GM18526 (cell line): ENCODE data around the gene PRSS50.

Experiments
- POLR2A ChIP-seq: IDR thresholded peaks from 3 replicates; pipeline ENCODE4 v1.6.1; 2011; ENCODE audit not compliant: insufficient read length; ENCODE audit errors: extremely low read depth

PRSS50 gene

GRCh38 chr3:46733026-46733800 is 15.5 kb upstream of the PRSS50 start:
- TF ChIP-seq POLR2A, result no peak

DNA sequence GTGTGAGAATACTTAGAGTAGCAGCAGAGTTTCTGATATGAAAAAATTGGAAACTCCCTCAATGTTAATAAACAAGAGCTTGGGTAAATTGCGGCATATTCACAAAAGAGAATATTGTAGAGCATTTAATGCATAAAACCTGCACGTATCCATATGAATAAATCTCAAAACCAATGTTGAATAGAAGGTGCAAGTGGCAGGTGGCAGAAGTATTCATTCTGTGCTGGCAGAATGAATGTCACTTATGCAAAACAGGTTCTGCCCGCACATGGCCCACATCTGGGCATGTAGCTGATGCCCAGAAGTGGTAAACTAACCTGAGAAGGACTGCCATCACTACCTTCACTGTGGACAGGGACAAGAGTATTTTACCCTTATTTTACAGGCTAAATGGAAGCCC is 14.1 kb upstream of the PRSS50 start:
- no peak for TF ChIP-seq POLR2A

- TF ChIP-seq POLR2A, result no peak
These were observed 13.2 kb upstream of the PRSS50 start for GRCh38 chr3:46730819-46731218.

DNA sequence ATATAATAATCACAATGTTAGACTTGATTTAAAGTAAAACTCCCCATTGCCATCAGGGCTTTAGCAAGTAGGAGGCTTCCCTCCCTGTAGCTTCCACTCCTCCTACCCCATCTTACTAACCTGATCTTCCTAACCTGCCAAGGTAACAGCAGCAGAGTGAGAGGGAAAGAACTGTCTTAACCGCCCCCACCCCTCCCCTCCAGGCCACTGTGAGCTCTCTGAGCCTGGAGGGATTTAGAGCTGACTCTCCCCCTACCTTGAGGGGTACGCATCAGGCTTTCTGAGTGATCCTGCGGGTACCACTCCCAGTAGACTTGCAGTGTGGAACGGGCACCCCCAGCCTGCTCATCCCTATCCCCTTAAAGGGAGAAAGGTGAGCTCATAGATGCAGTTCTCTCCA is 11.4 kb upstream of the PRSS50 start:
- no peak for TF ChIP-seq POLR2A

DNA sequence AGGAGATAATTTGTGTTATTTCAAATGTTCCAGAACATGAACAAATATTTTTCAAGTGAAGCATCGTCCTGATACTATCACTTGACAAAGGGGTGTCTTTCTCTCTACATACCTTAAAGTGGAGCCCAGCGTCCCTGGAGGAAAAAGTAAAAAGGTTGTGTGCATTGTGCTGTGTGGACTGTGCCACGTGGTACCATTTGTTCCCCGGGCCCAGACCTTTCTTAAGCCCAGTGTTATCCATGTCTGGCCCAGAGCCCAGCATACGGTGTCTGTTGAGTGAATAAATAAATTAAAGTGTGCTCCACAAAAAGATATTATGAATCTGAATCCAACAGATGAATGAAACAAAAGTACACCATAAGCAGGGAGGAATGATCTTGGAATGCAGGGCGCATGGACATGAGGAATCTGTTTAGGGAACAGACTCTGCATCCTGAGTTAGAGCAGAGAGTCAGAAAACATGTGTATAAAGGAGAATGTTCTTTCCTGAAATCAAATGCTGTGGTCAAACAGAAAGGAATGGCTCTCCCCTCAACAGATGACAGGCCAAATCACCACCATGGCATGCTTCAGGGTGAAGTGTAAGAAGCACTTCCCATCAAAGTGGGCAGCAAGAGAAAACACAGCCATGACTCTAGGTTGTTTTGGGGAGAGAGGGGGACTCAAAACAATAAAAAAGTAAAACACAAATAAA is 8.1 kb upstream of the PRSS50 start:
- TF ChIP-seq POLR2A, result no peak

GRCh38 chr3:46724424-46724823 is 6.8 kb upstream of the PRSS50 start:
- no peak for TF ChIP-seq POLR2A

DNA sequence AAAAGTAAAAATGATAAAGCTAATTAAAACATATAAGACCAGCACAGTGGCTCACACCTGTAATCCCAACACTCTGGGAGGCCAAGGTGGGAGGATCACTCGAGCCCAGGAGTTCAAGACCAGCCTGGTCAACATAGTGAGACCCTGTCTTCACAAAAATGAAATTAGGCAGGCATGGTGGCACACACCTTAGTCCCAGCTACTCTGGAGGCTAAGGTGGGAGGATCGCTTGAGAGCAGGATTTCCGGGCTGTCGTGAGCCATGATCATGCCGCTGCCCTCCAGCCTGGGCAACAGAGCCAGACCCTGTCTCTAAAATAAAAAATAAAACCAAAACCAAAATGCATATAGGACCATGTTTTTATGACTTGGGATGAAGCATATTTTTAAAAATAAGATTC is 4.8 kb upstream of the PRSS50 start:
- no peak for TF ChIP-seq POLR2A

DNA sequence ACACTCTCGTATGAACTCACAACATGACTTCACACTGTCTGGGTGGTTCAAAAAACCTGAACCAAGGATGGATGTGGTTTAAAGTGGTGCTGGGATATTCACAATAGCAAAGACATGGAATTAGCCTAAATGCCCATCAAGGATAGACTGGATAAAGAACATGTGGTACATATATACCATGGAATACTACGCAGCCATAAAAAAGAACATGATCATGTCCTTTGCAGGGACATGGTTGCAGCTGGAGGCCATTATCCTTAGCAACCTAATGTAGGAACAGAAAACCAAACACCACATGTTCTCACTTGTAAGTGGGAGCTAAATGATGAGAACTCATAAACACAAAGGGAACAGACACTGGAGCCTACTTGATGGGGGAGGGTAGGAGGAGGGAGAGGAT is 3.3 kb upstream of the PRSS50 start:
- no peak for TF ChIP-seq POLR2A

- TF ChIP-seq POLR2A, result no peak
These were observed 2.1 kb upstream of the PRSS50 start for GRCh38 chr3:46719735-46720271.

DNA sequence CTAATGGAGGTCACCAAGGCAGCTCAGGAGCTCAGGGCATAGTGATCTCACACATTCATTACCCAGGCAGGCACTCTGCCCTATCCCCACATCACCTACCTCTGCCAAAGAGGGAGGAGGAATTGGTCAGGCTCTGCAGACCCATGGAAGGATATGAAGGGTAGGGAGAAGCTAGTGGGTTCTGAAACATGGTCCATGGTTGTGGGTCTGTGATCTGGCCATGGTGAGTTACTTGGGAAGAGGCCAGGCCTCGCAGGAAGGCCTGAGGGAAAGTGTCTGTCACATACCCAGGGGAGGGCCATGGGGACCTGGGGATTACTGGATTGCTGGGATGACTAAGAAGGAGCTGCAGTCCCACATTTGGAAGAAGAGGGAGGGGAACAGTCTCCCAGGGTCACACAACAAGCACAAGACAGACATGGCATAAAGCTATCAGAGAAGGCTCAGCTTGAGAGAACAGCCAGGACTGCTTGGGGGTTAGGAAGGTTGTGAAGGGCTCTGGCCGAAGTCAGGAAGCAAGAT is 1.4 kb upstream of the PRSS50 start:
- TF ChIP-seq POLR2A, result no peak

DNA sequence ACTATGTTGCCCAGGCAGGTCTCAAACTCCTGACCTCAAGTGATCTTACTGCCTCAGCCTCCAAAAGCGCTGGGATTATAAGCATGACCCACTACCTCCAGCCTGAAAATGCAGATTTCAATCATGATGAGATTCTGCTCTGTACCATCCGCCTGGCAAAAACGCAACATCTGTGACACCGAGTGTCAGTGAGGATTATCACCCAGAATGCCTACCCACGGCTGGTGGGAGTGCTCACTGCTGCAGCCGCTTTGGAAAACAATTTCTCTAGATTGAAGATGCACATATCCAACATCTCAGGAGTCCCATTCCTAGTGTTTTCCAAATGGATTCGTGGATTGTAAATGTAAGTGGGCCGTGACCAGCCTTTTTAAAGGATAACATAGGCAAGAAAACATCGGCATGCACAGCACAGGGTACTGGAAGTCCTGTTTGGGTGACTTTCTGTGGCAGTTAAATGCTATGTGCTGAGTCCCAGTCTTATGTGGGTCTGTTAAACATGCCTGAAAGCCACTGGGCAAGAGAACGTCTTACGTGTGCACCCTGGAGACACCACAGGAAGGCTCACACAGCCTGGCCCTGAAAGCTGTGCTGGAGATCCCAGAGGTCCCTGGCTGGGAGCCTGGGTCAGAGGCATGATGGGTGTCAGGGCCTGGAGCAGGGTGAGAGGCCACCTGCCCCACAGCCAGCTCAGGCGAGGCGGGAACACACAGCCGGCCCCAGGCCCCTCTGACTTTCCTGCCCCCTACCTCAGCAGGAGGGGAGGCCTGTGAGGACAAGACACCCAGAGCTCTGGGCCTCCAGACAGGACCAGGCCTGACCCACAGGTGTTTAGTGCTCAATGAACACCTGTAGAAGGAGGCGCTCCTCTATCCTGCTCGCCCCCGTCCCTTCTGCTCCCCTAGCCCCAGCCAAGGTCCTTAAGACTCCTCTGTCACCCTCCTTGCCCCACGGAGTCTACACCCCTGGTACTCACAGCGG is 918 bp downstream of the PRSS50 start:
- no peak for TF ChIP-seq POLR2A

GRCh38 chr3:46715507-46716175 is 2.0 kb downstream of the PRSS50 start:
- no peak for TF ChIP-seq POLR2A

DNA sequence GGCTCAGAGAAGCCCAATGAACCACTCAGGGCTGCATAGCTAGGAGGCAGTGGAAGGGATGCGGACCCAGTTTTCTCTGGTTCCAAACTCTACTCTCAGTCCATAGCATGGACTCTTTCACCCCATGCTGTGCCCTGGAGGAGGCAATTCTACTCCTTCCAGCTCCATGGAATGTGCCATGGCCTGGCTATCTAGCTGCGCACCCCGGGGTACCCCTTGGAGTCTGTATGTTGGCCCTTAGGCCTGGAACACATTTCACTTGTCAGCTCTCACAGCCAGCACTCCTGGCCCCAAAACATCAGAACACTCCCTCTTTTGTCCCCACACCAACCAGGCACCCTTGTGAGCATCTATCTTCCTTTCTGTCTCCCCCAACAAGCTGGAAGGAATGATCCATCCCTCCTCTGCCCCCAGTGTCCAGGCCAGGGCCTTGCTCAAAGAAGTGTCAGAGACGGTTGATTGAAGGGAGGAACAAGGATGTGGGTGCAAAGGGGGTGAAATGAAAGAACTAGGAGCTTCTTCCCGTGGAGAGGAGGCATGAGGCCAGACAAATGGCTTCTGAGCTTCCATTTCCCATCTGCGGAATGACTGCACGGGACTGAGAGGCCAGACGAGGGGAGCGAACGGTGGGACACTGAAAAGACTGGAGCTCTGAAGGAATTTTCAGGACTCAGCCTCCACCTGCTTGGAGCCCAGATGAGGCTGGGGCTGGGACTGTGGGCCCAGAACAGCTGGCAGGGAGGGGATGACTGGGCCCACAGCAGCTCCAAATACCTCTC is 2.8 kb downstream of the PRSS50 start:
- no peak for TF ChIP-seq POLR2A
